Kidney tubule cell (primary cell): ENCODE results near the gene DNM3.
A peak's percentile ranks its signal among the peaks of the same experiment; 100 is the strongest.
"Not testable (repeated sequence)": the region's sequence is repeated elsewhere in the genome, so short reads cannot be mapped to it uniquely, and the experiment has no call there.

Source experiments
- DNase-seq: peaks from one replicate; pipeline ENCODE4 v3.0.0-alpha.2; 2018; ENCODE audit warnings: low spot score

The DNM3 gene

GRCh38 chr1:172429331-172430127 is 588.2 kb downstream of the DNM3 start:
- peak; percentile 77 for DNase-seq

- no peak for DNase-seq
Measured at GRCh38 chr1:172430128-172430454, 588.8 kb downstream of the DNM3 start.

GRCh38 chr1:172431204-172431603 is 589.9 kb downstream of the DNM3 start:
- DNase-seq = no peak

- peak; percentile 41 for DNase-seq
Measured at GRCh38 chr1:172431721-172432192, 590.5 kb downstream of the DNM3 start.

GRCh38 chr1:172437183-172437582 is 595.9 kb downstream of the DNM3 start:
- not testable (repeated sequence) for DNase-seq

GRCh38 chr1:172442404-172442803 is 601.1 kb downstream of the DNM3 start:
- peak; percentile 26 for DNase-seq

- no peak for DNase-seq
Measured at GRCh38 chr1:172442843-172443565, 601.7 kb downstream of the DNM3 start.

GRCh38 chr1:172443666-172444453 is 602.6 kb downstream of the DNM3 start, which contains the start of gene PIGC:
PIGC (minus strand) TSS chr1:172444069; CDS start chr1:172442622, 1,447 bp downstream.
- peak; percentile 88 for DNase-seq

- DNase-seq = no peak
Measured at GRCh38 chr1:172446547-172446946, 605.2 kb downstream of the DNM3 start.

- peak; percentile 39 for DNase-seq
Measured at GRCh38 chr1:172447641-172448040, 606.3 kb downstream of the DNM3 start.

GRCh38 chr1:172448995-172449584 is 607.8 kb downstream of the DNM3 start:
- peak; percentile 97 for DNase-seq

GRCh38 chr1:172449585-172450523 is 608.6 kb downstream of the DNM3 start:
- DNase-seq = peak; percentile 77

- peak; percentile 60 for DNase-seq
Measured at GRCh38 chr1:172450524-172450885, 609.2 kb downstream of the DNM3 start.

GRCh38 chr1:172451002-172451443 is 609.7 kb downstream of the DNM3 start:
- peak; percentile 87 for DNase-seq

- DNase-seq = no peak
Measured at GRCh38 chr1:172452536-172453152, 611.3 kb downstream of the DNM3 start.

- DNase-seq = no peak
Measured at GRCh38 chr1:172453153-172453545, 611.9 kb downstream of the DNM3 start.

- no peak for DNase-seq
Measured at GRCh38 chr1:172453607-172454006, 612.3 kb downstream of the DNM3 start.

GRCh38 chr1:172455451-172455850 is 614.2 kb downstream of the DNM3 start:
- no peak for DNase-seq

- no peak for DNase-seq
Measured at GRCh38 chr1:172456344-172456769, 615.1 kb downstream of the DNM3 start.

GRCh38 chr1:172457479-172458130 is 616.3 kb downstream of the DNM3 start:
- DNase-seq = no peak
